PC-3 (cell line): Measurements from ENCODE around the gene GP1BA. TPM values are rescaled to one million over a fixed set of nuclear protein-coding genes. Genes with fewer than 3 reads are reported as not detected.

Source experiments
- ATAC-seq: fragments of 200-7000 bp; cut with Tn5 transposase; 2 replicates; pipeline ENCODE4 v1.9.1; 2020; ENCODE audit warnings: mild to moderate bottlenecking, moderate library complexity
- Bru-seq: library from RNA; stranded (reverse); fragments of 400-500 nt; gene quantifications from one replicate; lab custom pipeline; 2021; lab: Mats Ljungman, UMichigan
- BruChase-seq, 2 experiments: library from RNA; stranded (reverse); fragments of 400-500 nt; gene quantifications; one replicate each; lab custom pipeline; 2021; lab: Mats Ljungman, UMichigan
- BruUV-seq: library from RNA; stranded (reverse); fragments of 400-500 nt; replicated peaks from 2 replicates; lab custom pipeline; 2021; lab: Mats Ljungman, UMichigan
- CTCF ChIA-PET: fragments of 300-600 bp; sonication (Branson Sonifier 250); formaldehyde crosslinking; loops from one replicate; lab custom pipeline; 2022; ENCODE audit warnings: antibody characterized with exemption; lab: Charles Lee
- POLR2A ChIA-PET: fragments of 300-600 bp; sonication (Branson Sonifier 250); formaldehyde crosslinking; loops from one replicate; lab custom pipeline; 2022; ENCODE audit warnings: antibody characterized with exemption; ENCODE audit not compliant: unreplicated experiment; lab: Charles Lee
- DNase-seq: peaks from one replicate; pipeline ENCODE4 v3.0.0-alpha.2; 2015
- H2AFZ ChIP-seq: fragments of 300-600 bp; sonication (generic); 2 replicates; pipeline ENCODE4 v1.6.0; 2016; ENCODE audit warnings: antibody characterized with exemption, low read length
- H3F3A ChIP-seq: fragments of 300-600 bp; sonication (generic); one replicate; pipeline ENCODE4 v1.6.0; 2017; ENCODE audit warnings: antibody characterized with exemption, low read length, control low read depth, mild to moderate bottlenecking; ENCODE audit not compliant: unreplicated experiment
- H3K27ac ChIP-seq: fragments of 300-600 bp; sonication (generic); 2 replicates; pipeline ENCODE4 v1.5.1; 2016; ENCODE audit warnings: mild to moderate bottlenecking, low read length
- H3K27me3 ChIP-seq: fragments of 300-600 bp; sonication (generic); 2 replicates; pipeline ENCODE4 v1.6.1; 2016; ENCODE audit warnings: low read length, mixed read lengths
- H3K36me3 ChIP-seq: fragments of 300-600 bp; sonication (generic); 2 replicates; pipeline ENCODE4 v1.6.1; 2016; ENCODE audit warnings: low read depth, mixed run types, low read length, mixed read lengths
- H3K4me1 ChIP-seq: fragments of 300-600 bp; sonication (generic); 2 replicates; pipeline ENCODE4 v1.5.1; 2016; ENCODE audit warnings: low read length; ENCODE audit not compliant: insufficient read depth
- H3K4me2 ChIP-seq: fragments of 300-600 bp; sonication (generic); 2 replicates; pipeline ENCODE4 v1.6.0; 2016; ENCODE audit warnings: low read length
- H3K4me3 ChIP-seq: fragments of 300-600 bp; sonication (generic); 2 replicates; pipeline ENCODE4 v1.5.1; 2016; ENCODE audit warnings: mild to moderate bottlenecking, low read length, mixed read lengths
- H3K79me2 ChIP-seq: fragments of 300-600 bp; sonication (generic); 2 replicates; pipeline ENCODE4 v1.6.1; 2017; ENCODE audit warnings: low read length, mixed read lengths
- H3K9ac ChIP-seq: fragments of 300-600 bp; sonication (generic); 2 replicates; pipeline ENCODE4 v1.6.0; 2016; ENCODE audit warnings: mild to moderate bottlenecking, low read length
- H3K9me2 ChIP-seq: fragments of 300-600 bp; sonication (generic); replicated peaks from 2 replicates; pipeline ENCODE4 v1.6.1; 2016; ENCODE audit warnings: mixed run types, low read length, mixed read lengths
- H3K9me3 ChIP-seq: fragments of 300-600 bp; sonication (generic); 2 replicates; pipeline ENCODE4 v1.6.1; 2016; ENCODE audit warnings: low read length, mixed read lengths
- H4K20me1 ChIP-seq: fragments of 300-600 bp; sonication (generic); 2 replicates; pipeline ENCODE4 v1.6.1; 2016; ENCODE audit warnings: low read length, mixed read lengths
- EZH2 ChIP-seq: fragments of 300-600 bp; sonication (generic); IDR thresholded peaks from one replicate; pipeline ENCODE4 v1.6.1; 2017; ENCODE audit warnings: antibody characterized with exemption, mild to moderate bottlenecking, low read length; ENCODE audit not compliant: unreplicated experiment
- EZH2phosphoT487 ChIP-seq: fragments of 300-600 bp; sonication (generic); IDR thresholded peaks from 2 replicates; pipeline ENCODE4 v1.6.1; 2018; ENCODE audit warnings: mild to moderate bottlenecking, antibody characterized with exemption, low read length, borderline replicate concordance
- intact Hi-C: fragments of 100-400 bp; cut with micrococcal nuclease; formaldehyde crosslinking; loops from 2 replicates; pipeline ENCODE4 v1.9.0; 2023
- long read RNA-seq: library from polyadenylated mRNA; unstranded; transcript quantifications from one replicate; pipeline ENCODE4 v2.0.0, GENCODE V29; 2021; ENCODE audit not compliant: unreplicated experiment
- total RNA-seq: library from RNA; depleted of rRNA; stranded (reverse); fragments of >200 nt; gene quantifications from 2 replicates; pipeline ENCODE4 v1.2.3, GENCODE V29; 2014; rRNA removed
- TF ChIP-seq, protein P1 (sequence below): fragments of 300-600 bp; sonication (generic); conservative IDR thresholded peaks from 2 replicates; pipeline ENCODE4 v1.5.1; 2017; ENCODE audit warnings: antibody characterized with exemption, low read depth, mild to moderate bottlenecking, low read length

Gene GP1BA
- total RNA-seq, result not detected in 2 replicates
- not detected for Bru-seq, nascent RNA
- percentile 26 among the genes with signal in this experiment for BruChase-seq, experiment 1, labeled RNA remaining after a 6-hour chase
- not detected for BruChase-seq, experiment 2, labeled RNA remaining after a 2-hour chase
- long read RNA-seq, partial matches to known transcripts, result 0 of 3 reads
- long read RNA-seq, other reads (novel, unspliced or antisense), result 3 of 3 reads

DNA sequence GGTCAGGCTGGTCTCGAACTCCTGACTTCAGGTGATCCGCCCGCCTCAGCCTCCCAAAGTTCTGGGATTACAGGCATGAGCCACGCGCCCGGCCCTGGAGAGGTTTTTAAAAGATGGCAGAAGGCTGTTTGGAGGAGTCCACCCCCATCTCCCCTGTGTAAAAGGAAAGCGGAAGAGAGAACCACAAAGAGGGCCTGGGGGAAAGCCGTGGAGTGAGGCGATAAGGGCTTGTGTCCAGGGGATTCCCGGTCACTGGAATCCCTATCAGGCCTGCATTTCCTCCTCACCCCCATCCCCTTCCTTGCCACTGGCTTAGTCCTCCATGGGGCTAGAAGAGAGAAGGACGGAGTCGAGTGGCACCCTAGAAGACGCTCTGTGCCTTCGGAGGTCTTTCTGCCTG is at the start of gene GP1BA:
Gene GP1BA (plus strand): TSS at position 315 of the 400 bp plus-strand sequence. CDS start 328 bp downstream, outside the sequence.
- no peaks in the 10 kb centered on the region for H3K9me3 ChIP-seq
- no TSS peak for BruUV-seq
- H3K9ac ChIP-seq, result no peak within 1 kb of the TSS
- H3K4me2 ChIP-seq, result no peak within 1 kb of the TSS
- H3K27ac ChIP-seq, result no peak within 1 kb of the TSS
- no peaks in the 10 kb centered on the region for H3K27me3 ChIP-seq
- no peaks in the 10 kb centered on the region for H3K9me2 ChIP-seq
- no peak within 1 kb of the TSS for H3K4me3 ChIP-seq
- CTCF ChIA-PET, result no interaction called here
- no peak within 1 kb of the TSS for H2AFZ ChIP-seq
- intact Hi-C loops, result no loop called here
- ATAC-seq (no peak), DNase-seq (no peak)
- no peaks in the 10 kb centered on the region for H3F3A ChIP-seq
- H3K79me2 ChIP-seq, result no peaks in the 10 kb centered on the region
- TF ChIP-seq, protein P1, sequence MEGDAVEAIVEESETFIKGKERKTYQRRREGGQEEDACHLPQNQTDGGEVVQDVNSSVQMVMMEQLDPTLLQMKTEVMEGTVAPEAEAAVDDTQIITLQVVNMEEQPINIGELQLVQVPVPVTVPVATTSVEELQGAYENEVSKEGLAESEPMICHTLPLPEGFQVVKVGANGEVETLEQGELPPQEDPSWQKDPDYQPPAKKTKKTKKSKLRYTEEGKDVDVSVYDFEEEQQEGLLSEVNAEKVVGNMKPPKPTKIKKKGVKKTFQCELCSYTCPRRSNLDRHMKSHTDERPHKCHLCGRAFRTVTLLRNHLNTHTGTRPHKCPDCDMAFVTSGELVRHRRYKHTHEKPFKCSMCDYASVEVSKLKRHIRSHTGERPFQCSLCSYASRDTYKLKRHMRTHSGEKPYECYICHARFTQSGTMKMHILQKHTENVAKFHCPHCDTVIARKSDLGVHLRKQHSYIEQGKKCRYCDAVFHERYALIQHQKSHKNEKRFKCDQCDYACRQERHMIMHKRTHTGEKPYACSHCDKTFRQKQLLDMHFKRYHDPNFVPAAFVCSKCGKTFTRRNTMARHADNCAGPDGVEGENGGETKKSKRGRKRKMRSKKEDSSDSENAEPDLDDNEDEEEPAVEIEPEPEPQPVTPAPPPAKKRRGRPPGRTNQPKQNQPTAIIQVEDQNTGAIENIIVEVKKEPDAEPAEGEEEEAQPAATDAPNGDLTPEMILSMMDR, result no peak
- no peak for TF ChIP-seq EZH2phosphoT487
- TF ChIP-seq EZH2, result no peak
- H4K20me1 ChIP-seq, result no peaks in the 10 kb centered on the region
- H3K36me3 ChIP-seq, result no peaks in the 10 kb centered on the region
- 0 out of 2 replicates have a peak, but pooled peaks cover 5% of the 10 kb centered on the region for H3K4me1 ChIP-seq
- POLR2A ChIA-PET, result no interaction called here

DNA sequence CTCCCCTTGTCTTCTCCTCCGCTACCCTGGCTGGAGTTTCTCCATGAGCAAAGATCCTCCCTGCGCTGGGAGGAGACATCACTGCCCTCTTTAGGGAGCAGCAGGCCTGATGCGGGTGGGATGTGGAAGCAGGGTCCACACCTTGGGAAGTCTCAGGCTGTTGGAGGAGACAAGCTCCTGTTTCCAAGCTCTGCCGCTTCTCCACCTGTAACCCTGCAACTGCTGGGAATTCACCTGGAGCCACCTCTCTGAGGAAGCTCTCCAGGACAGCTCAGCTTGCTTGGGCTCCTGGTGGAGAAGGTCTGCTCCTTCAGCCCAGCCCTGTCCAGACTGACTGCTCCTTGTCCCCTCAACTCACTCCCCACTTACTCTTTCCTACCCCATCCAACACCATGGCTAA is 47.6 kb upstream of the GP1BA start:
- Histone ChIP-seq H3K27me3 (no peaks in the 10 kb centered on the region), H4K20me1 (no peaks in the 10 kb centered on the region), H3K79me2 (no peaks in the 10 kb centered on the region), H3F3A (no peaks in the 10 kb centered on the region), H3K9me2 (no peaks in the 10 kb centered on the region), H3K4me3 (no peak overlapping the region), H3K27ac (no peak overlapping the region), H2AFZ (no peak overlapping the region), H3K4me2 (no peak overlapping the region), H3K36me3 (peaks cover 11% of the 10 kb centered on the region), H3K9me3 (no peaks in the 10 kb centered on the region), H3K4me1 (no peaks in the 10 kb centered on the region), H3K9ac (no peak overlapping the region)
- no peak for TF ChIP-seq EZH2
- no peak for TF ChIP-seq EZH2phosphoT487
- TF ChIP-seq, protein P1, result no peak
- CTCF ChIA-PET, result no interaction called here
- no TSS peak for BruUV-seq
- intact Hi-C loops, result loop anchor here (10.0 kb wide), 1 partner anchor 50 kb away; the partner anchor contains the start of gene MINK1
- no peak for ATAC-seq
- POLR2A ChIA-PET, result no interaction called here
- no peak for DNase-seq

DNA sequence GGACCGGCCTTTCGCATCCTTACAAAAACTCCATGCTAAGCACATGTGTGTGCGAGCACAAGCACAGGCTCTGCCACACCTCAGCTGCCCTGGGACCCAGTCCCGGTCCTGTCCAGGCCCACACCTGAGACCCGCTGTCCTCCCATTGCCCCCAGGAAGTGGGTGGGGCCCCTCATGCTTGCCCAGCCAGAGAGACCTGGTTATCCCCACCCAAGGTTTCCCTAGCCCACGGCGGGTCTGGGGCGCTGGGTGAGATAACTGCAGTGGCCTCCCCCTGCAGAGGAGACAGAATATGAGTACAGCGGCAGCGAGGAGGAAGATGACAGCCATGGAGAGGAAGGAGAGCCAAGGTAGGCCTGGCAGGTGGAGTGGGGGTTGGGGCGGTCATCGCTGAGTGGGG is 45.2 kb upstream of the GP1BA start:
- no peak overlapping the region for H3K4me2 ChIP-seq
- no peak overlapping the region for H3K9ac ChIP-seq
- H2AFZ ChIP-seq, result no peak overlapping the region
- no peaks in the 10 kb centered on the region for H3K27me3 ChIP-seq
- H3K4me3 ChIP-seq, result no peak overlapping the region
- no peak for ATAC-seq
- ChIA-PET CTCF (no interaction called here), POLR2A (no interaction called here)
- DNase-seq, result no peak
- TF ChIP-seq, protein P1, result no peak
- TF ChIP-seq EZH2, result no peak
- no peaks in the 10 kb centered on the region for H3K79me2 ChIP-seq
- no peaks in the 10 kb centered on the region for H3K9me2 ChIP-seq
- intact Hi-C loops, result loop anchor here (10.0 kb wide), 1 partner anchor 52 kb away; the partner anchor contains the start of gene MINK1
- H3F3A ChIP-seq, result no peaks in the 10 kb centered on the region
- peaks cover 11% of the 10 kb centered on the region for H3K36me3 ChIP-seq
- no peak overlapping the region for H3K27ac ChIP-seq
- H3K4me1 ChIP-seq, result no peaks in the 10 kb centered on the region
- no TSS peak for BruUV-seq
- H3K9me3 ChIP-seq, result no peaks in the 10 kb centered on the region
- no peaks in the 10 kb centered on the region for H4K20me1 ChIP-seq
